ENCODE results near the gene ANKRD11. TPM values are rescaled to one million over a fixed set of nuclear protein-coding genes. Genes with fewer than 3 reads are reported as not detected.

ANKRD11 gene
- total RNA-seq, 1 experiment from 2014 or later: 99.4 TPM

DNA sequence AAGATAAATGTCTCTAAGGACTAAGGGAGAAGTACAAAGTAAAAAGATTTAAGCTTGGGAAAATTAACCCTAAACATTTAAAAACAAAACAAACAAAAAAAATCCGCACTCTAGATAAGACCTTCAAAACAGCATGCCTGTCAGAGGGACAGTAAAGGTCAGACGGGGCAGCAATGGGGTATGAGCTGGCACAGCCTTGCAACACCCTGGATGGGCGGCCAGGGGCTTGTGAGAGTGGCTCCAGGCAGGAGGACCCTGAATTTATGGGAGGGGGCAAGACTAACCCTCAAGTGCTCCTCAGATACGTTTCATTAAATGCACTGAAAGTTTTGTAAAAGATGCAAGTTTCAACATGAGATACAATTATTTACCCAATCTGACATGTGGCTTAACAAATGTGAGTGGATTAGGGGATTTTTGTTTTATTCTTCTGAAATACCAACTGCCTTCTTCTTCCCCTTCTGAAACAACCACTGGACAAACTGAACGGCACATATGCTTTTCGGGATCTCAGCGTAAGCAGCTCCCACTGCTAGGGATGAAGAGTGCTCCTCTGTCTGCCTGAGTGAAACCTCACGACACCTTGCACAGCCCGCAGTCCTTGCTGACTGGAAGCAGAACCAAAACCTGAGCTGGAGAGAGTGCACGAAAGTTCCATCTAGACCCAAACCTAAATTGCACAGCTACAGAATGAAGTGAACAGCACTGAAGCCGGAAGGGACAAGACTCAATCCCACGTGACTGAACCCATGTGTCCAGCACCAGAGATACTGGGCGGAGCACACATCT, 128.4 kb downstream of the ANKRD11 start:
- Histone ChIP-seq H3K4me1 (ENCODE audit: control insufficient read depth, insufficient read depth, low read length) (peaks cover 80% of the 10 kb centered on the region), H3K36me3 (ENCODE audit: control insufficient read depth, insufficient read depth, low read length) (no peaks in the 10 kb centered on the region; the same call in 1 of the 2 replicates), H3K4me3 (ENCODE audit: low read depth in 2 of 2, low read length in 2 of 2) (no peak overlapping the region), H3K27me3 (ENCODE audit: control insufficient read depth, insufficient read depth, low read length) (no peaks in the 10 kb centered on the region), H3K9me3 (ENCODE audit: control insufficient read depth, insufficient read depth, low read depth, low read length) (no peaks in the 10 kb centered on the region), H3K27ac (ENCODE audit: low read length) (peak overlapping the region; percentile 67)
- in situ Hi-C loops (cut with HindIII; ENCODE audit: low pct_unique_long_range_greater_than_20kb, low sequenced_read_pairs) (no loop called here), intact Hi-C loops (cut with micrococcal nuclease; ENCODE audit: unreplicated experiment) (no loop called here)
- no TSS peak for BruUV-seq (replicated peaks)
- CTCF ChIA-PET: no interaction called here
- DNase-seq (ENCODE audit: low read depth, low spot score) (no peak), ATAC-seq (peak; percentile 27; the same call in 1 of the 2 replicates)
- no peak for TF ChIP-seq POLR2AphosphoS5 (IDR thresholded peaks at IDR 0.05; ENCODE audit: low read depth, low read length)
- TF ChIP-seq SIN3A (IDR thresholded peaks at IDR 0.05; ENCODE audit: borderline replicate concordance, insufficient read depth, low read depth, low read length): no peak
- TF ChIP-seq, protein P1, sequence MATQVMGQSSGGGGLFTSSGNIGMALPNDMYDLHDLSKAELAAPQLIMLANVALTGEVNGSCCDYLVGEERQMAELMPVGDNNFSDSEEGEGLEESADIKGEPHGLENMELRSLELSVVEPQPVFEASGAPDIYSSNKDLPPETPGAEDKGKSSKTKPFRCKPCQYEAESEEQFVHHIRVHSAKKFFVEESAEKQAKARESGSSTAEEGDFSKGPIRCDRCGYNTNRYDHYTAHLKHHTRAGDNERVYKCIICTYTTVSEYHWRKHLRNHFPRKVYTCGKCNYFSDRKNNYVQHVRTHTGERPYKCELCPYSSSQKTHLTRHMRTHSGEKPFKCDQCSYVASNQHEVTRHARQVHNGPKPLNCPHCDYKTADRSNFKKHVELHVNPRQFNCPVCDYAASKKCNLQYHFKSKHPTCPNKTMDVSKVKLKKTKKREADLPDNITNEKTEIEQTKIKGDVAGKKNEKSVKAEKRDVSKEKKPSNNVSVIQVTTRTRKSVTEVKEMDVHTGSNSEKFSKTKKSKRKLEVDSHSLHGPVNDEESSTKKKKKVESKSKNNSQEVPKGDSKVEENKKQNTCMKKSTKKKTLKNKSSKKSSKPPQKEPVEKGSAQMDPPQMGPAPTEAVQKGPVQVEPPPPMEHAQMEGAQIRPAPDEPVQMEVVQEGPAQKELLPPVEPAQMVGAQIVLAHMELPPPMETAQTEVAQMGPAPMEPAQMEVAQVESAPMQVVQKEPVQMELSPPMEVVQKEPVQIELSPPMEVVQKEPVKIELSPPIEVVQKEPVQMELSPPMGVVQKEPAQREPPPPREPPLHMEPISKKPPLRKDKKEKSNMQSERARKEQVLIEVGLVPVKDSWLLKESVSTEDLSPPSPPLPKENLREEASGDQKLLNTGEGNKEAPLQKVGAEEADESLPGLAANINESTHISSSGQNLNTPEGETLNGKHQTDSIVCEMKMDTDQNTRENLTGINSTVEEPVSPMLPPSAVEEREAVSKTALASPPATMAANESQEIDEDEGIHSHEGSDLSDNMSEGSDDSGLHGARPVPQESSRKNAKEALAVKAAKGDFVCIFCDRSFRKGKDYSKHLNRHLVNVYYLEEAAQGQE (IDR thresholded peaks at IDR 0.05; ENCODE audit: insufficient read depth in 1 of 2, low read depth in 2 of 2, low read length in 1 of 2): no peak
- no peak for TF ChIP-seq TCF7L2 (IDR thresholded peaks at IDR 0.05; ENCODE audit: low read depth, low read length)
- TF ChIP-seq, protein P2, sequence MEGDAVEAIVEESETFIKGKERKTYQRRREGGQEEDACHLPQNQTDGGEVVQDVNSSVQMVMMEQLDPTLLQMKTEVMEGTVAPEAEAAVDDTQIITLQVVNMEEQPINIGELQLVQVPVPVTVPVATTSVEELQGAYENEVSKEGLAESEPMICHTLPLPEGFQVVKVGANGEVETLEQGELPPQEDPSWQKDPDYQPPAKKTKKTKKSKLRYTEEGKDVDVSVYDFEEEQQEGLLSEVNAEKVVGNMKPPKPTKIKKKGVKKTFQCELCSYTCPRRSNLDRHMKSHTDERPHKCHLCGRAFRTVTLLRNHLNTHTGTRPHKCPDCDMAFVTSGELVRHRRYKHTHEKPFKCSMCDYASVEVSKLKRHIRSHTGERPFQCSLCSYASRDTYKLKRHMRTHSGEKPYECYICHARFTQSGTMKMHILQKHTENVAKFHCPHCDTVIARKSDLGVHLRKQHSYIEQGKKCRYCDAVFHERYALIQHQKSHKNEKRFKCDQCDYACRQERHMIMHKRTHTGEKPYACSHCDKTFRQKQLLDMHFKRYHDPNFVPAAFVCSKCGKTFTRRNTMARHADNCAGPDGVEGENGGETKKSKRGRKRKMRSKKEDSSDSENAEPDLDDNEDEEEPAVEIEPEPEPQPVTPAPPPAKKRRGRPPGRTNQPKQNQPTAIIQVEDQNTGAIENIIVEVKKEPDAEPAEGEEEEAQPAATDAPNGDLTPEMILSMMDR (IDR thresholded peaks at IDR 0.05): no peak
- POLR2A ChIA-PET: no interaction called here

DNA sequence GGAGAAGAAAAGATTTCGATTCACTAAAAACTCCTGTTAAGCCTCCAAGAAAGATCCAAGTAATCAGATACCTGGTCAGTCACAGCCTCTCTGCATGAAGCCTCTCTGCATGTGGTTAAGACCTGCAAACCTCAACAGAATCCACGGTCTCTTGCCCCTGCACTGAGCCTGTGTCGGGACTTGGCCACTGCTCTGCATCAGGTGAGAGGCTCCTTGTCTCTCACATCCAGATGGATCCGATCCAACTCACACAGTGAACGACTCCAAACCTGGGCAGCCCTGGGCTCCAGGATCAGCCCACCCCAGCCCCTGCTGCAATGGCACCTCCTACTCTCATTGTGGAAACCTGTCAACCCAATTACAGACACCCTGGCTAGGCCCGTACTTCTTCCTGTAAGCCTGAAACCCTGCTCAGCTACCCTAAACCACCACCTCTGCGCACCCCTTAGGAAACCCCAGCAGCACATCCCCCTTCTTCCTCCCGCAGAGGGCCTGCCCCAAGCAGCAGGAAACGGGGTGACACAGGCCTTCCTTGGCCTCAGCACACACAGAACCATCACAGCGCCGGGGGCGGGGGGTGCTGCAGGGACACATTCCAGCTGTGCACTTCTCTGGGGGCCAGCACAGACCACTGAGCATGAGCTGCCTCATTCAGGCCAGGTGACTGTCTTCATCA, 129.5 kb downstream of the ANKRD11 start:
- ATAC-seq: no peak
- in situ Hi-C loops (cut with HindIII; ENCODE audit: low pct_unique_long_range_greater_than_20kb, low sequenced_read_pairs) (no loop called here), intact Hi-C loops (cut with micrococcal nuclease; ENCODE audit: unreplicated experiment) (no loop called here)
- POLR2A ChIA-PET: no interaction called here
- H3K4me3 ChIP-seq (ENCODE audit: low read depth in 2 of 2, low read length in 2 of 2): no peak overlapping the region
- no peaks in the 10 kb centered on the region; the same call in 1 of the 2 replicates for H3K36me3 ChIP-seq (ENCODE audit: control insufficient read depth, insufficient read depth, low read length)
- no peaks in the 10 kb centered on the region for H3K9me3 ChIP-seq (ENCODE audit: control insufficient read depth, insufficient read depth, low read depth, low read length)
- no TSS peak for BruUV-seq (replicated peaks)
- DNase-seq (ENCODE audit: low read depth, low spot score): no peak
- H3K27me3 ChIP-seq (ENCODE audit: control insufficient read depth, insufficient read depth, low read length): no peaks in the 10 kb centered on the region
- peak overlapping the region; percentile 59; the same call in 1 of the 2 replicates for H3K27ac ChIP-seq (ENCODE audit: low read length)
- H3K4me1 ChIP-seq (ENCODE audit: control insufficient read depth, insufficient read depth, low read length): peaks cover 81% of the 10 kb centered on the region
- CTCF ChIA-PET: no interaction called here
- TF ChIP-seq, protein P1 (IDR thresholded peaks at IDR 0.05; ENCODE audit: insufficient read depth in 1 of 2, low read depth in 2 of 2, low read length in 1 of 2): no peak
- TF ChIP-seq SIN3A (IDR thresholded peaks at IDR 0.05; ENCODE audit: borderline replicate concordance, insufficient read depth, low read depth, low read length) (no peak), POLR2AphosphoS5 (IDR thresholded peaks at IDR 0.05; ENCODE audit: low read depth, low read length) (no peak), TCF7L2 (IDR thresholded peaks at IDR 0.05; ENCODE audit: low read depth, low read length) (no peak)
- TF ChIP-seq, protein P2 (IDR thresholded peaks at IDR 0.05): no peak

All from Panc1 (cell line).